Hepatocyte (in vitro differentiated cells): Measurements from ENCODE around the gene AFTPH. TPM values are rescaled to one million over a fixed set of nuclear protein-coding genes. Genes with fewer than 3 reads are reported as not detected.

Experiments
- DNase-seq: peaks from one replicate; pipeline ENCODE4 v3.0.0-alpha.2; 2016; ENCODE audit warnings: low spot score
- H2AFZ ChIP-seq: fragments of 200-600 bp; sonication (generic); 2 replicates; pipeline ENCODE4 v1.6.0; 2016; ENCODE audit warnings: antibody characterized with exemption, mild to moderate bottlenecking
- H3K27ac ChIP-seq: fragments of 200-600 bp; sonication (generic); 2 replicates; pipeline ENCODE4 v1.5.1; 2016; ENCODE audit warnings: mild to moderate bottlenecking
- H3K27me3 ChIP-seq: fragments of 200-600 bp; sonication (generic); 2 replicates; pipeline ENCODE4 v1.6.1; 2016
- H3K36me3 ChIP-seq: fragments of 200-600 bp; sonication (generic); replicated peaks from 2 replicates; pipeline ENCODE4 v1.5.1; 2016; ENCODE audit warnings: low read depth; ENCODE audit not compliant: insufficient read depth
- H3K4me1 ChIP-seq: fragments of 200-600 bp; sonication (generic); 2 replicates; pipeline ENCODE4 v1.5.1; 2016; ENCODE audit warnings: mild to moderate bottlenecking, moderate library complexity; ENCODE audit not compliant: insufficient read depth
- H3K4me2 ChIP-seq: fragments of 200-600 bp; sonication (generic); 2 replicates; pipeline ENCODE4 v1.6.0; 2016
- H3K4me3 ChIP-seq: fragments of 200-600 bp; sonication (generic); 2 replicates; pipeline ENCODE4 v1.5.1; 2016; ENCODE audit warnings: mild to moderate bottlenecking
- H3K79me2 ChIP-seq: fragments of 200-600 bp; sonication (generic); 2 replicates; pipeline ENCODE4 v1.6.0; 2017; ENCODE audit warnings: mild to moderate bottlenecking
- H3K9me2 ChIP-seq: fragments of 200-600 bp; sonication (generic); replicated peaks from 2 replicates; pipeline ENCODE4 v1.6.0; 2017; ENCODE audit warnings: mild to moderate bottlenecking; ENCODE audit not compliant: insufficient read depth
- H3K9me3 ChIP-seq: fragments of 200-600 bp; sonication (generic); 2 replicates; pipeline ENCODE4 v1.5.1; 2016; ENCODE audit warnings: low read depth, mild to moderate bottlenecking
- H4K20me1 ChIP-seq: fragments of 200-600 bp; sonication (generic); 2 replicates; pipeline ENCODE4 v1.6.0; 2016; ENCODE audit warnings: mild to moderate bottlenecking; ENCODE audit not compliant: insufficient read depth, poor library complexity, severe bottlenecking
- CTCF ChIP-seq: fragments of 200-600 bp; sonication (generic); IDR thresholded peaks from 2 replicates; pipeline ENCODE4 v1.5.1; 2016; ENCODE audit warnings: antibody characterized with exemption, mild to moderate bottlenecking; ENCODE audit not compliant: poor library complexity
- EZH2 ChIP-seq: fragments of 200-600 bp; sonication (generic); IDR thresholded peaks from 2 replicates; pipeline ENCODE4 v1.6.1; 2016; ENCODE audit warnings: antibody characterized with exemption, mild to moderate bottlenecking, borderline replicate concordance
- EZH2phosphoT487 ChIP-seq: fragments of 200-600 bp; sonication (generic); IDR thresholded peaks from one replicate; pipeline ENCODE4 v1.6.1; 2018; ENCODE audit warnings: antibody characterized with exemption, mild to moderate bottlenecking, low read depth, moderate library complexity; ENCODE audit not compliant: unreplicated experiment, severe bottlenecking
- WGBS: methylation state at CpG from one replicate; pipeline ENCODE4 v1.1.6; 2016; ENCODE audit warnings: low lambda C conversion rate; ENCODE audit errors: missing lambda C conversion rate; 5-methylcytosine and 5-hydroxymethylcytosine counted together
- polyA plus RNA-seq: library from polyadenylated mRNA; unstranded; fragments of >200 nt; fragmentation: Nextera tagmentation; extraction: Ambion mirVana; gene quantifications from 2 replicates; pipeline ENCODE4 v1.2.1, GENCODE V29; 2016
- total RNA-seq: library from RNA; depleted of rRNA; stranded (reverse); fragments of >200 nt; gene quantifications from 2 replicates; pipeline ENCODE4 v1.2.3, GENCODE V29; 2014

Gene AFTPH
- 44.7 and 50.9 TPM in 2 replicates for total RNA-seq
- 11.8 and 12.0 TPM in 2 replicates for polyA plus RNA-seq

GRCh38 chr2:64523666-64524603 lies at the start of gene AFTPH:
Gene AFTPH (plus strand): TSS chr2:64524328. CDS start chr2:64551475, 27,147 bp downstream.
- Histone ChIP-seq H3K79me2 (peaks cover 46% of the 10 kb centered on the region), H3K36me3 (no peaks in the 10 kb centered on the region), H4K20me1 (peaks cover 25% of the 10 kb centered on the region), H2AFZ (peak within 1 kb of the TSS; percentile 89), H3K9me2 (no peaks in the 10 kb centered on the region), H3K27me3 (no peaks in the 10 kb centered on the region), H3K4me3 (peak within 1 kb of the TSS; percentile 78), H3K4me2 (peak within 1 kb of the TSS; percentile 97), H3K27ac (peak within 1 kb of the TSS; percentile 95), H3K4me1 (no peaks in the 10 kb centered on the region), H3K9me3 (no peaks in the 10 kb centered on the region)
- TF ChIP-seq EZH2phosphoT487: no peak
- no peak for TF ChIP-seq CTCF
- no peak for TF ChIP-seq EZH2
- whole genome bisulfite sequencing: under 1% methylated on average over 49 of the region's 67 CpGs
- peak; percentile 99 for DNase-seq

- Histone ChIP-seq H4K20me1 (no peaks in the 10 kb centered on the region), H3K9me3 (no peaks in the 10 kb centered on the region), H3K27me3 (no peaks in the 10 kb centered on the region), H3K4me3 (no peak overlapping the region), H3K79me2 (no peaks in the 10 kb centered on the region), H3K36me3 (no peaks in the 10 kb centered on the region), H3K4me2 (no peak overlapping the region), H3K27ac (peak overlapping the region; percentile 43), H3K4me1 (peaks cover 20% of the 10 kb centered on the region), H2AFZ (no peak overlapping the region), H3K9me2 (no peaks in the 10 kb centered on the region)
- WGBS: 93% methylated on average over 1 of the region's 1 CpG
- TF ChIP-seq CTCF: no peak
- no peak for DNase-seq
These were observed 49.5 kb upstream of the AFTPH start for GRCh38 chr2:64474636-64475035.

GRCh38 chr2:64477037-64477436 lies 47.1 kb upstream of the AFTPH start:
- Histone ChIP-seq H3K9me2 (no peaks in the 10 kb centered on the region), H3K4me3 (no peak overlapping the region), H3K9me3 (no peaks in the 10 kb centered on the region), H3K4me1 (peaks cover 20% of the 10 kb centered on the region), H3K79me2 (no peaks in the 10 kb centered on the region), H4K20me1 (no peaks in the 10 kb centered on the region), H3K27me3 (no peaks in the 10 kb centered on the region), H2AFZ (no peak overlapping the region), H3K4me2 (no peak overlapping the region), H3K27ac (no peak overlapping the region), H3K36me3 (no peaks in the 10 kb centered on the region)
- no peak for TF ChIP-seq CTCF
- DNase-seq: no peak
- WGBS: 87% methylated on average over 1 of the region's 1 CpG
